GM12891 (cell line): ENCODE data around the gene CCAR1. TPM values are rescaled to one million over a fixed set of nuclear protein-coding genes. Genes with fewer than 3 reads are reported as not detected.
"Not testable (repeated sequence)": the region's sequence is repeated elsewhere in the genome, so short reads cannot be mapped to it uniquely, and the experiment has no call there.

Experiments used
- DNase-seq: peaks from one replicate; pipeline ENCODE4 v3.0.0; 2011; ENCODE audit warnings: low spot score; ENCODE audit not compliant: insufficient read length
- FAIRE-seq: peaks from 2 replicates; lab custom pipeline; 2011; peaks lifted over from hg19 to GRCh38; lab: Jason Lieb, UNC
- PAX5 ChIP-seq: IDR thresholded peaks from 2 replicates; pipeline ENCODE4 v1.6.1; 2011; ENCODE audit warnings: low read length, moderate library complexity, mild to moderate bottlenecking; ENCODE audit not compliant: insufficient read depth, severe bottlenecking
- POLR2A ChIP-seq: IDR thresholded peaks from 2 replicates; pipeline ENCODE4 v1.6.1; 2011; ENCODE audit warnings: low read depth, low read length, control low read depth
- POLR2AphosphoS5 ChIP-seq: IDR thresholded peaks from 2 replicates; pipeline ENCODE4 v1.6.1; 2011; ENCODE audit warnings: low read depth, low read length, control low read depth
- POU2F2 ChIP-seq: IDR thresholded peaks from 2 replicates; pipeline ENCODE4 v1.6.1; 2011; ENCODE audit warnings: low read depth, mild to moderate bottlenecking, control low read depth, low read length, moderate library complexity
- SPI1 ChIP-seq: IDR thresholded peaks from 2 replicates; pipeline ENCODE4 v1.6.1; 2011; ENCODE audit warnings: low read depth, low read length, control low read depth
- TAF1 ChIP-seq: IDR thresholded peaks from 2 replicates; pipeline ENCODE4 v1.6.1; 2011; ENCODE audit warnings: low read depth, low read length, control low read depth
- polyA plus RNA-seq: library from polyadenylated mRNA; unstranded; fragments of >200 nt; gene quantifications from one replicate; pipeline ENCODE4 v1.2.1, GENCODE V29; 2012; ENCODE audit warnings: low read depth, missing spikeins, inconsistent platforms; ENCODE audit not compliant: missing spikeins

Gene CCAR1, protein sequence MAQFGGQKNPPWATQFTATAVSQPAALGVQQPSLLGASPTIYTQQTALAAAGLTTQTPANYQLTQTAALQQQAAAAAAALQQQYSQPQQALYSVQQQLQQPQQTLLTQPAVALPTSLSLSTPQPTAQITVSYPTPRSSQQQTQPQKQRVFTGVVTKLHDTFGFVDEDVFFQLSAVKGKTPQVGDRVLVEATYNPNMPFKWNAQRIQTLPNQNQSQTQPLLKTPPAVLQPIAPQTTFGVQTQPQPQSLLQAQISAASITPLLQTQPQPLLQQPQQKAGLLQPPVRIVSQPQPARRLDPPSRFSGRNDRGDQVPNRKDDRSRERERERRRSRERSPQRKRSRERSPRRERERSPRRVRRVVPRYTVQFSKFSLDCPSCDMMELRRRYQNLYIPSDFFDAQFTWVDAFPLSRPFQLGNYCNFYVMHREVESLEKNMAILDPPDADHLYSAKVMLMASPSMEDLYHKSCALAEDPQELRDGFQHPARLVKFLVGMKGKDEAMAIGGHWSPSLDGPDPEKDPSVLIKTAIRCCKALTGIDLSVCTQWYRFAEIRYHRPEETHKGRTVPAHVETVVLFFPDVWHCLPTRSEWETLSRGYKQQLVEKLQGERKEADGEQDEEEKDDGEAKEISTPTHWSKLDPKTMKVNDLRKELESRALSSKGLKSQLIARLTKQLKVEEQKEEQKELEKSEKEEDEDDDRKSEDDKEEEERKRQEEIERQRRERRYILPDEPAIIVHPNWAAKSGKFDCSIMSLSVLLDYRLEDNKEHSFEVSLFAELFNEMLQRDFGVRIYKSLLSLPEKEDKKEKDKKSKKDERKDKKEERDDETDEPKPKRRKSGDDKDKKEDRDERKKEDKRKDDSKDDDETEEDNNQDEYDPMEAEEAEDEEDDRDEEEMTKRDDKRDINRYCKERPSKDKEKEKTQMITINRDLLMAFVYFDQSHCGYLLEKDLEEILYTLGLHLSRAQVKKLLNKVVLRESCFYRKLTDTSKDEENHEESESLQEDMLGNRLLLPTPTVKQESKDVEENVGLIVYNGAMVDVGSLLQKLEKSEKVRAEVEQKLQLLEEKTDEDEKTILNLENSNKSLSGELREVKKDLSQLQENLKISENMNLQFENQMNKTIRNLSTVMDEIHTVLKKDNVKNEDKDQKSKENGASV
- 36.1 TPM for polyA plus RNA-seq

- DNase-seq, result peak; percentile 92
- TF ChIP-seq SPI1 (no peak), POLR2A (peak; percentile 90), TAF1 (peak; percentile 81), PAX5 (no peak), POU2F2 (no peak), POLR2AphosphoS5 (peak; percentile 87)
- peak; percentile 96 for FAIRE-seq
These were observed at the start of gene CCAR1 for GRCh38 chr10:68720793-68721672. Gene CCAR1 (plus strand): TSS chr10:68721239. CDS start chr10:68722505, 1,266 bp downstream.

DNA sequence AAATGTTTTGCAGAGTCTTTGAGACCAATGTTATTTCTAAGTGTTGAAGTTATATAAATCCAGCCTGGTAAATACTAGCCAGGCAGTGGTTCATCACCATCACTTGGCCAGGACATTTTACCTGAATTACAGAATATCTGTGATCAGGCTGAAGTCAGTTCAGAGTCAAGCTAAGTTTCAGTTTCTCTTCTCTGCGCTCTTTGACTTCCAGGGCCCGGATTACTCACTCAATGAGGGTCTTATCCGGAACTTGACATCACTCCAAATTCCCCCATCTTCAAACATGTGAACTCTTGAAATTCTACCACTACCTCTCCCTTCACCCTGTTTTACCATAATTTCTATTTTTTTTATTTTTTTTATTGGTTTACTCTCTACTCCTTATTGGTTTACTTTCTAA lies 36.6 kb upstream of the CCAR1 start:
- no peak for FAIRE-seq

DNA sequence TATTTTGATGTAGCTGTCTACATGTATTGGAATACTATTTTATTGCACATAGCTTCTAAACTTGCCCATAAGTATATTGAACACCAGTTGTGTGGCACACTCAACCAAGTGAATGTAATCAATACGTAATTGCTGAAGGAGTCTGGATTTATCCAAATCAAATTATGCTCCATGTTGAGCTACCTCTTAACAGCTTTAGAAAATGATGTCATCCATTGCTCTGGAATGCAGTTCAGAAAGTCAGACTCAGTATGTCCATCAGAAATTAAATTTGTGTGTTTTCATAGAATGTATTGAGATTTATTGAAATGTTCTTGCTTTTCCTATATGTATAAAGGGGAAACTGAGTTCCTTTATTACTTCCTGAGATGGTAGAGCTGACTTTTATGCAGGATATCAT lies 25.0 kb upstream of the CCAR1 start:
- DNase-seq (no peak), FAIRE-seq (peak; percentile 9)
- TF ChIP-seq TAF1 (no peak), POLR2AphosphoS5 (no peak), POLR2A (no peak), PAX5 (no peak), POU2F2 (no peak), SPI1 (no peak)

More for the DNA sequence above, 36.6 kb upstream of the CCAR1 start:
- no peak for TF ChIP-seq PAX5
- DNase-seq, result no peak

DNA sequence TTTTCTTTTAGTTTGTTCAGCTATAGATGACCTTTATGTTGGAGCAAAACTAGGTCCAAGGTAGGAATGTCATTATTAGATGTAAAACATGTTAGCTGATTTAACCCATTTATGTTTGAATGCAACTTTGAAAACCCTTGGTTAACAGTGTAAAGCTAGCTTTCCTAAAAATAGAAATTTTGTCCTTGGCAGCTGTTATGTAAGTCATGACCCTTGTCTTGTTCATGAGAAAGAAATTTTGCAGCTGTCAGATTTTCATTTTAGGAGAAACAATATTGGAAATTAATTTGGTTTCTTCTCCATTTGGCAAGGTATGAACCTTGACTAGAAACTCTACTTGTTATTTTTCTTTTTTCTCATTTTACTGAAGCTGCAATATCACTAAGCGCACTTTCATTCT lies 23.9 kb upstream of the CCAR1 start:
- TF ChIP-seq PAX5 (no peak), SPI1 (no peak), POU2F2 (no peak), TAF1 (no peak), POLR2A (no peak), POLR2AphosphoS5 (no peak)
- FAIRE-seq, result no peak
- DNase-seq, result no peak

DNA sequence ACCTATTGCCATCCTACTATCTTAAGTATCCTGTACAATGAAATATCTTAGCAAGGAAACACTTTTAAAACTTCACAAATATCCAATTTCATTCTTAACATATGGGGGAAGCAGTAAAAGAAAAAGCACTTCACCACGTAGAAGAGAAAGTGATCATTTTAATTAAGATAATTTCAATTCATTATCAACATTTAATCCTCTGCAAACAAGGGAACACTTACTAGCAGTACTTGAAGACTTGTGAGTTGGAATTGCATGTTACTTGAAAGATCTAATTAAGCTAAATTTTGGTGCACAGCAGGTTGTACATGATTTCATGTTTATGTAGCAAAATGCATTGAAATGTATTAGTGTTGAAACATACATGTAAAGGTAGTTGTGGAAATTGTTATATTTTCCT lies 20.8 kb upstream of the CCAR1 start:
- no peak for TF ChIP-seq POLR2AphosphoS5
- TF ChIP-seq SPI1, result no peak
- TF ChIP-seq POU2F2, result no peak
- no peak for TF ChIP-seq TAF1
- TF ChIP-seq POLR2A, result no peak
- no peak for TF ChIP-seq PAX5
- no peak for DNase-seq
- FAIRE-seq, result no peak

DNA sequence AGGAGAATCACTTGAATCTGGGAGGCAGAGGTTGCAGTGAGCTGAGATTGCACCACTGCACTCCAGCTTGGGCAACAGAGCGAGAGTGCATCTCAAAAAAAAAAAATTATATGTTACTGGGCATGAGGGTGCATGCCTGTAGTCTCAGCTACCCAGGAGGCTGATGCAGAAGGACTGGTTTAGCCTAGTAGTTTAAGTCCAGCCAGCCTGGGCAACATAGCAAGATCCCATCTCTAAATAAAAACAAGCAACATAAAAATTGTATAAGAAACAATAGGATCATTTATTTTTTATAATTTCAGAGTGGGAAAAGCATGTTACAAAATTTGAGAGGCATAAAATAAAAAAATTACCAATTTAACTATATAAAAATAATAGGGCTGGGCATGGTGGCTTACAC lies 15.5 kb upstream of the CCAR1 start:
- TF ChIP-seq POLR2AphosphoS5, result no peak
- no peak for TF ChIP-seq TAF1
- TF ChIP-seq PAX5, result no peak
- DNase-seq, result no peak
- no peak for FAIRE-seq

- FAIRE-seq, DNase-seq: not testable (repeated sequence)
These were observed 12.1 kb upstream of the CCAR1 start for GRCh38 chr10:68708987-68709386.

DNA sequence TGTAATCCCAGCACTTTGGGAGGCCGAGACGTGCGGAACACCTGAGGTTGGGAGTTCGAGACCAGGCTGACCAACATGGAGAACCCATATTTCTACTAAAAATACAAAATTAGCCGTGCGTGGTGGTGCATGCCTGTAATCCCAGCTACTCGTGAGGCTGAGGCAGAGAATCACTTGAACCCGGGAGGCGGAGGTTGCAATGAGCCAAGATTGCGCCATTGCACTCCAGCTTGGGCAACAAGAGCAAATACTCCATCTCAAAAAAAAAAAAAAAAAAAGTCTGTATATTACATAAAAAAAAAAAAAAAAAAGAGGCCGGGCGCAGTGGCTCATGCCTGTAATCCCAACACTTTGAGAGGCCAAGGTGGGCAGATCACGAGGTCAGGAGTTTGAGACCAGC lies 8.0 kb upstream of the CCAR1 start:
- not testable (repeated sequence) for DNase-seq, FAIRE-seq

DNA sequence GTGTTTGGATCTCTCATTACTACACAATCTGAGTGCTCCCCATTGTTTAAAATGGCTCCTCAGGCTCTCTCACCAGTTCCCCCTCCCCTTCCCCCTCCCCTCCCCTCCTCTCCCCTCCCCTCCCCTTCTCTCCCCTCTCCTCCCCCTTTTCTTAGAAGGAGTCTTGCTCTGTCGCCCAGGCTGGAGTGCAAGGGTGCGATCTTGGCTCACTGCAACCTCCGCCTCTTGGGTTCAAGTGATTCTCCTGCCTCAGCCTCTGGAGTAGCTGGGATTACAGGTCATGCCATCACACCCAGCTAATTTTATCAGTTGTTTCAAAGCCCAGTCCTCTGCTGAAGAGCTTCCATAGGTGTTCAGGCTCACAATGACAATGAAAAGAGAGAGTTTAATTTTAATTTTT lies 3.6 kb upstream of the CCAR1 start:
- TF ChIP-seq PAX5 (no peak), TAF1 (no peak), POLR2AphosphoS5 (no peak), POU2F2 (no peak), SPI1 (no peak), POLR2A (no peak)
- FAIRE-seq, result no peak

More for the DNA sequence above, 3.6 kb upstream of the CCAR1 start:
- DNase-seq, result no peak
